H9 (cell line): Measurements from ENCODE around the gene SLC12A8. TPM values are rescaled to one million over a fixed set of nuclear protein-coding genes. Genes with fewer than 3 reads are reported as not detected.

Experiments used
- DNase-seq: peaks from one replicate; pipeline ENCODE4 v3.0.0-alpha.2; 2017
- H2AFZ ChIP-seq: one replicate; pipeline ENCODE4 v1.6.1; 2013; ENCODE audit warnings: mild to moderate bottlenecking, low read length, control low read depth, moderate library complexity
- H2AK5ac ChIP-seq: 2 replicates; pipeline ENCODE4 v1.6.1; 2013; ENCODE audit warnings: low read length, control low read depth, mixed read lengths; ENCODE audit not compliant: insufficient read length
- H2BK120ac ChIP-seq: one replicate; pipeline ENCODE4 v1.6.1; 2013; ENCODE audit warnings: low read depth, mild to moderate bottlenecking, low read length, control low read depth, inconsistent platforms; ENCODE audit not compliant: poor library complexity, severe bottlenecking
- H2BK12ac ChIP-seq: 2 replicates; pipeline ENCODE4 v1.6.1; 2013; ENCODE audit warnings: low read length, control low read depth, mixed read lengths, low read depth; ENCODE audit not compliant: insufficient read length
- H2BK15ac ChIP-seq: 2 replicates; pipeline ENCODE4 v1.6.1; 2013; ENCODE audit warnings: low read depth, low read length, control low read depth
- H2BK20ac ChIP-seq: one replicate; pipeline ENCODE4 v1.6.1; 2013; ENCODE audit warnings: low read depth, mild to moderate bottlenecking, low read length, control low read depth, inconsistent platforms; ENCODE audit not compliant: poor library complexity, severe bottlenecking
- H2BK5ac ChIP-seq: 2 replicates; pipeline ENCODE4 v1.6.1; 2013; ENCODE audit warnings: low read length, control low read depth, mixed read lengths; ENCODE audit not compliant: insufficient read length
- H3K14ac ChIP-seq: 2 replicates; pipeline ENCODE4 v1.6.1; 2013; ENCODE audit warnings: low read length, control low read depth; ENCODE audit not compliant: insufficient read depth
- H3K18ac ChIP-seq: 2 replicates; pipeline ENCODE4 v1.6.1; 2013; ENCODE audit warnings: low read depth, mild to moderate bottlenecking, mixed read lengths, low read length, control low read depth; ENCODE audit not compliant: insufficient read length
- H3K23ac ChIP-seq: 2 replicates; pipeline ENCODE4 v1.6.1; 2013; ENCODE audit warnings: low read length, control low read depth, mixed read lengths, low read depth; ENCODE audit not compliant: insufficient read length
- H3K23me2 ChIP-seq: 2 replicates; pipeline ENCODE4 v1.6.1; 2013; ENCODE audit warnings: low read depth, mild to moderate bottlenecking, mixed read lengths, low read length, control low read depth; ENCODE audit not compliant: insufficient read length, poor library complexity, severe bottlenecking
- H3K27ac ChIP-seq: 2 replicates; pipeline ENCODE4 v1.5.1; 2013; ENCODE audit warnings: low read length, control low read depth, mixed read lengths, low read depth; ENCODE audit not compliant: insufficient read length
- H3K27me3 ChIP-seq: 2 replicates; pipeline ENCODE4 v1.6.1; 2013; ENCODE audit warnings: low read length, control low read depth, inconsistent platforms; ENCODE audit not compliant: insufficient read depth
- H3K4ac ChIP-seq: 2 replicates; pipeline ENCODE4 v1.6.1; 2013; ENCODE audit warnings: low read depth, mild to moderate bottlenecking, control low read depth, inconsistent platforms, low read length, moderate library complexity
- H3K4me1 ChIP-seq: 2 replicates; pipeline ENCODE4 v1.6.1; 2013; ENCODE audit warnings: low read length, control low read depth, inconsistent platforms; ENCODE audit not compliant: insufficient read depth
- H3K4me2 ChIP-seq: 2 replicates; pipeline ENCODE4 v1.6.1; 2013; ENCODE audit warnings: low read length, control low read depth, mixed read lengths; ENCODE audit not compliant: insufficient read length, insufficient read depth
- H3K56ac ChIP-seq: 2 replicates; pipeline ENCODE4 v1.6.1; 2013; ENCODE audit warnings: low read depth, mild to moderate bottlenecking, mixed read lengths, low read length, control low read depth; ENCODE audit not compliant: insufficient read length
- H3K79me1 ChIP-seq: 2 replicates; pipeline ENCODE4 v1.6.1; 2013; ENCODE audit warnings: low read depth, mild to moderate bottlenecking, moderate library complexity, low read length, control low read depth, inconsistent platforms; ENCODE audit not compliant: insufficient read depth, poor library complexity, severe bottlenecking
- H3K79me2 ChIP-seq: 2 replicates; pipeline ENCODE4 v1.6.1; 2013; ENCODE audit warnings: low read length, control low read depth, inconsistent platforms; ENCODE audit not compliant: insufficient read depth
- H3K9ac ChIP-seq: 2 replicates; pipeline ENCODE4 v1.6.1; 2013; ENCODE audit warnings: low read length, control low read depth, mixed read lengths; ENCODE audit not compliant: insufficient read length; ENCODE audit errors: extremely low read depth
- H3K9me3 ChIP-seq: one replicate; pipeline ENCODE4 v1.6.1; 2013; ENCODE audit warnings: low read depth, low read length, inconsistent platforms; ENCODE audit not compliant: control insufficient read depth
- H3T11ph ChIP-seq: one replicate; pipeline ENCODE4 v1.6.1; 2013; ENCODE audit warnings: mild to moderate bottlenecking, low read length, control low read depth, inconsistent platforms
- H4K20me1 ChIP-seq: one replicate; pipeline ENCODE4 v1.6.1; 2013; ENCODE audit not compliant: control insufficient read depth, insufficient read length, insufficient read depth
- H4K5ac ChIP-seq: 2 replicates; pipeline ENCODE4 v1.6.1; 2013; ENCODE audit warnings: low read depth, mild to moderate bottlenecking, mixed read lengths, low read length, control low read depth; ENCODE audit not compliant: insufficient read length
- H4K8ac ChIP-seq: replicated peaks from 2 replicates; pipeline ENCODE4 v1.6.1; 2013; ENCODE audit warnings: low read length, control low read depth, mixed read lengths, low read depth; ENCODE audit not compliant: insufficient read length
- H4K91ac ChIP-seq: 2 replicates; pipeline ENCODE4 v1.6.1; 2013; ENCODE audit warnings: low read depth, mild to moderate bottlenecking, moderate library complexity, mixed read lengths, low read length, control low read depth; ENCODE audit not compliant: insufficient read length
- H3K27ac Mint-ChIP-seq, 3 experiments: 2 replicates in 2 of 3; 3 replicates in 1 of 3; pipeline ENCODE4 v1.8.0; 2020 to 2021; ENCODE audit warnings: mixed read lengths in 3 of 3, mild to moderate bottlenecking in 1 of 3, moderate library complexity in 1 of 3
- H3K27me3 Mint-ChIP-seq: 2 replicates; pipeline ENCODE4 v1.8.0; 2021; ENCODE audit warnings: low read depth, mild to moderate bottlenecking, moderate library complexity, mixed read lengths
- H3K36me3 Mint-ChIP-seq, 3 experiments: 2 replicates in 2 of 3; 3 replicates in 1 of 3; pipeline ENCODE4 v1.8.0; 2020 to 2021; ENCODE audit warnings: low read depth in 3 of 3, mixed read lengths in 3 of 3; ENCODE audit not compliant: insufficient read depth in 1 of 3
- H3K4me1 Mint-ChIP-seq, 2 experiments: 2 replicates each; pipeline ENCODE4 v1.8.0; 2020; ENCODE audit warnings: mixed read lengths in 2 of 2
- H3K4me3 Mint-ChIP-seq, 2 experiments: 2 replicates in 1 of 2; 3 replicates in 1 of 2; pipeline ENCODE4 v1.8.0; 2020 to 2021; ENCODE audit warnings: mild to moderate bottlenecking in 2 of 2, mixed read lengths in 2 of 2, moderate library complexity in 1 of 2
- H3K9me3 Mint-ChIP-seq, 2 experiments: 2 replicates in 1 of 2; 3 replicates in 1 of 2; pipeline ENCODE4 v1.8.0; 2020; ENCODE audit warnings: mild to moderate bottlenecking in 2 of 2, mixed read lengths in 2 of 2, moderate library complexity in 1 of 2
- CTCF ChIP-seq: fragments of 200-600 bp; sonication (generic); conservative IDR thresholded peaks from 3 replicates; pipeline ENCODE4 v1.8.0; 2021; ENCODE audit warnings: antibody characterized with exemption, mild to moderate bottlenecking
- WGBS: extraction: QIAGEN DNeasy Blood & Tissue Kit; methylation state at CpG from one replicate; pipeline ENCODE4 v1.1.7; 2013; ENCODE audit warnings: missing lambda C conversion rate, low lambda C conversion rate, mixed read lengths; ENCODE audit not compliant: insufficient read length; ENCODE audit errors: extremely low coverage; 5-methylcytosine and 5-hydroxymethylcytosine counted together
- total RNA-seq: library from RNA; stranded (reverse); gene quantifications from 2 replicates; pipeline ENCODE4 v1.2.1, GENCODE V29; 2021

SLC12A8 gene
- total RNA-seq, 1 experiment from 2014 or later: 8.2 TPM

- DNase-seq: no peak
- H3K23me2 ChIP-seq: no peaks in the 10 kb centered on the region
- no peak overlapping the region for H3K23ac ChIP-seq
- H3K18ac ChIP-seq: no peak overlapping the region
- Mint-ChIP-seq H3K4me3 (no peak overlapping the region), H3K36me3 (no peaks in the 10 kb centered on the region), H3K27ac (no peak overlapping the region), H3K9me3 (no peaks in the 10 kb centered on the region), H3K27me3 (no peaks in the 10 kb centered on the region; the same call in 1 of the 2 replicates), H3K4me1 (peaks cover 12 to 13% of the 10 kb centered on the region in 2 experiments)
- no peaks in the 10 kb centered on the region for H3K27me3 ChIP-seq
- H4K91ac ChIP-seq: no peak overlapping the region
- H3K9me3 ChIP-seq: no peaks in the 10 kb centered on the region
- WGBS: no CpG with 5 or more reads among the region's 3 CpGs
- no peak overlapping the region for H3K9ac ChIP-seq
- H3K4ac ChIP-seq: no peak overlapping the region
- H3K56ac ChIP-seq: no peak overlapping the region
- no peak overlapping the region for H2AFZ ChIP-seq
- no peak overlapping the region for H3K14ac ChIP-seq
- TF ChIP-seq CTCF: no peak
- H3K4me1 ChIP-seq: peaks cover 5% of the 10 kb centered on the region
- H3K79me2 ChIP-seq: no peaks in the 10 kb centered on the region
- no peaks in the 10 kb centered on the region for H3K79me1 ChIP-seq
- no peak overlapping the region for H4K8ac ChIP-seq
- H2BK20ac ChIP-seq: no peak overlapping the region
- no peak overlapping the region for H2AK5ac ChIP-seq
- no peak overlapping the region for H3K27ac ChIP-seq
- H2BK120ac ChIP-seq: no peak overlapping the region
- no peak overlapping the region for H2BK12ac ChIP-seq
- no peak overlapping the region for H3K4me2 ChIP-seq
- H4K20me1 ChIP-seq: no peaks in the 10 kb centered on the region
- H3T11ph ChIP-seq: no peak overlapping the region
- no peak overlapping the region for H2BK15ac ChIP-seq
- H2BK5ac ChIP-seq: no peak overlapping the region
- no peak overlapping the region for H4K5ac ChIP-seq
These were observed 9.3 kb upstream of the SLC12A8 start for GRCh38 chr3:125221831-125222230.
